Neuron (in vitro differentiated cells): Measurements from ENCODE around the gene CORO2B.
"Not testable (repeated sequence)": the region's sequence is repeated elsewhere in the genome, so short reads cannot be mapped to it uniquely, and the experiment has no call there.

ENCODE experiments used
- H2AFZ ChIP-seq: one replicate; pipeline ENCODE4 v1.6.1; 2013; ENCODE audit warnings: low read depth, mild to moderate bottlenecking, inconsistent platforms, low read length, moderate library complexity
- H3K27me3 ChIP-seq: one replicate; pipeline ENCODE4 v1.6.1; 2013; ENCODE audit warnings: low read length; ENCODE audit not compliant: insufficient read depth
- H3K36me3 ChIP-seq: one replicate; pipeline ENCODE4 v1.6.1; 2013; ENCODE audit warnings: low read length; ENCODE audit not compliant: insufficient read depth
- H3K4me1 ChIP-seq: one replicate; pipeline ENCODE4 v1.6.1; 2013; ENCODE audit warnings: low read length; ENCODE audit not compliant: insufficient read depth
- H3K4me3 ChIP-seq: 2 replicates; pipeline ENCODE4 v1.5.1; 2013; ENCODE audit warnings: mild to moderate bottlenecking, low read length, moderate library complexity
- H3K9me3 ChIP-seq: one replicate; pipeline ENCODE4 v1.6.1; 2013; ENCODE audit warnings: low read length

Gene CORO2B

DNA sequence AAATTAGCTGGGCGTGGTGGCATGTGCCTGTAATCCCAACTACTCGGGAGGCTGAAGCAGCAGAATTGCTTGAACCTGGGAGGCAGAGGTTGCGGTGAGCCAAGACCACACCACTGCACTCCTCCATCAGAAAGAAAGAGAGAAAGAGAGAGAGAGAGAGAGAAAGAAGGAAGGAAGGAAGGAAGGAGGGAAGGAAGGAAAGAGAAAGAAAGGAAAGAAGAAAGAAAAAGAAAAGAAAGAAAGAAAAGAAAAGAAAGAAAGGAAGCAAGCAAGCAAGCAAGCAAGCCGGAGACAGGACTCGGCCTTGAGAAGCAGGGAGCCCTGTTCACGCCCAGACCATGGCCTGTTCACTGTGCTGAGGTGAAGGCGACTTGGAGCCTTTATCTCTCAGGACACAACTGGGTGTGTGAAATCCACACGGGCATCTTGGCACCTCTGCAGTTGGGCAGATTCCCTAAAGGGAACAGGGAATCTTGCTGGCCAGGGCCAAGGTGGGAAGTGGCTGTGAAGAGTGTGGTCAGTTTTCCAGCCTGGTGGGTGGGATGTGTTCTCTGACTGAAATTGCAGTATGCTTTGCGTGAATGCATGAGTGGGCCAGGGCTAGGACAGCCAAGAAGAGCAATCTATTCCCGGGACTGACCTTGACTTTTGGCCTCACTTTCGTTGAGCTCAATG, 90.3 kb downstream of the CORO2B start:
- Histone ChIP-seq H3K4me1 (peaks cover 4% of the 10 kb centered on the region), H3K27me3 (no peaks in the 10 kb centered on the region), H3K9me3 (no peaks in the 10 kb centered on the region), H2AFZ (no peak overlapping the region), H3K36me3 (no peaks in the 10 kb centered on the region), H3K4me3 (no peak overlapping the region)

DNA sequence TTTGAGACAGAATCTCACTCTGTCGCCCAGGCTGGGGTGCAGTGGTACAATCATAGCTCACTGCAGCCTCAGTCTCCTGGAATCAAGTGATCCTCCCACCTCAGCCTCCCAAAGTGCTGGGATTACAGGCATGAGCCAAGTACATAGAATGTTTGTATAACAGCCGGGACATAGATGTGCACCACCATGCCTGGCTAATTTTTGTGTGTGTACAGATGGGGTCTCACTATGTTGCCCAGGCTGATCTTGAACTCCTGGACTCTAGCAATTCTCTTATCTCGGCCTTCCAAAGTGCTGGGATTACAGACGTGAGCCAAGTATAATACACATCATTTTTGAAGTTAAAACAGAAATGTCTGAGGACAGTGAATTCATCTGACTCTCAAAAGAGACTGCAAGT, 93.5 kb downstream of the CORO2B start:
- no peaks in the 10 kb centered on the region for H3K9me3 ChIP-seq
- no peak overlapping the region for H3K4me3 ChIP-seq
- peaks cover 10% of the 10 kb centered on the region for H3K4me1 ChIP-seq
- no peaks in the 10 kb centered on the region for H3K36me3 ChIP-seq
- H3K27me3 ChIP-seq: no peaks in the 10 kb centered on the region
- H2AFZ ChIP-seq: no peak overlapping the region

DNA sequence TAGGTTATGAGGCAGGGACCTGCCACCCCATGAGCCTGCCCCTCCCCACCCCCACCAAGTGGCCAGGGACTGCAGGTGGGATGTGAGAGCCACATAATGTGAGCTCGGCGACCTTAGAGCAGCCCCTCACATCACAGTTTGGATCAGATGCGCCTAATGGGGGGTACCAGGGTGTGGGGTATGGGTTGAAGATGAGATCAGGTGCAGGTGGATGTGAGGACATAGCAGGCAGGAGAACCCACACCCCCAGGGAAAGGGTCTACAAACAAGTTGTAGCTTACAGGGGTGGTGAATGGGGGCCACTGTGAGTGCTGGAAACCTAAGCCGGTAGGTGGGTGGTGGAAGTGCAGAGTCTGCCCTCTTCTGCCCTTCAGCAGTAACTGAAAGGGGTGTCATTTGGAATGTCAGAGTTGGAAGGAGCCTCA, 94.0 kb downstream of the CORO2B start:
- Histone ChIP-seq H3K36me3 (no peaks in the 10 kb centered on the region), H3K4me3 (no peak overlapping the region), H3K9me3 (no peaks in the 10 kb centered on the region), H3K4me1 (peaks cover 10% of the 10 kb centered on the region), H2AFZ (no peak overlapping the region), H3K27me3 (no peaks in the 10 kb centered on the region)

DNA sequence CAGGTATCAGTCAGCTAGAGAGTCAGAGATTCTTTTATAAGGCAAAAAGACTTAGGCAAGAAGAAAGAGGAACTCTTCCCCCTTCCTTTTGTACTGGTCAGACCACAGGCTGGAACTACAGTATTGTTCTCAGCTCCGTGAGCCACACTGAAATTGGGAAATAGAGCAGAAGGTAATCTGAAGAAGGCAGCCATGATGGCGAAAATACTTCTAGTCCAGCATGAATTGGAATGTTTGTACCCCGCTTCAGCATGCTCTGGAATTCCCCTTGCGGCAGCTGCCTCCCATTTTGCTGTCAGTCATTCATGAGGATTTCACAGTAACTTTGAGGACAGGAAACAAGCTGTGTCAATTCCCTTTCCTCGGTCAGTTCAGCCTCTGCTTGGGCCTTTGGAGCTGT, 96.2 kb downstream of the CORO2B start:
- H2AFZ ChIP-seq: no peak overlapping the region
- H3K27me3 ChIP-seq: no peaks in the 10 kb centered on the region
- no peak overlapping the region for H3K4me3 ChIP-seq
- H3K9me3 ChIP-seq: no peaks in the 10 kb centered on the region
- no peaks in the 10 kb centered on the region for H3K36me3 ChIP-seq
- peaks cover 10% of the 10 kb centered on the region for H3K4me1 ChIP-seq

DNA sequence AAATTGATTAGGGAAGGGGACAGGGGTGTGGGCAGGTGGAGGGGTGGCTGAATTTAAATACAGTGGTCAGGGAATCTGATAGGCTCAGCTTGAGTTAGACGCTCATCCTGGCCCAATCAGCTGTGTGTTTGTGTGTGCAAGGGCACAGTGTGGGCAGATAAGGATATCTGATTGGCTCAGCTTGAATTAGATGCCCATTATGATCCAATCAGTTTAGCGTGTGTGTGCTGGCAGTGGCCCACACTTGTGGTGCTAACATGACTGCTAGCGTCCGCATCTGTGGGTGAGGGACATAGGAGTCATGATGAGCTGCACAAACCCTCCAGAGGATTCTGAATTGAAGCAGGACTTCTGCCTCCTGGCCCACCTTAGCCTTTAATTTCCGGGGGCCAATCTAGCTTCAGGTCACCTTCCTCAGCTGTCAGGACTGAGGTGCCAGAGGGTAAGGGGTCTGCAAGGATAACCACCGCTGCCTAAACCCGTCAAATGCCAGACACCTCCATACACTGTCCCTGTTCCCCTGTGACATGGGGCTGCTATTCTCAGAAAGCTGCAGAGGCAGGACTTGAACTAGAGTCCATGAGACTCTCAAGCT, 97.3 kb downstream of the CORO2B start:
- Histone ChIP-seq H2AFZ (no peak overlapping the region), H3K9me3 (no peaks in the 10 kb centered on the region), H3K27me3 (no peaks in the 10 kb centered on the region), H3K36me3 (no peaks in the 10 kb centered on the region), H3K4me1 (peaks cover 10% of the 10 kb centered on the region), H3K4me3 (no peak overlapping the region)

DNA sequence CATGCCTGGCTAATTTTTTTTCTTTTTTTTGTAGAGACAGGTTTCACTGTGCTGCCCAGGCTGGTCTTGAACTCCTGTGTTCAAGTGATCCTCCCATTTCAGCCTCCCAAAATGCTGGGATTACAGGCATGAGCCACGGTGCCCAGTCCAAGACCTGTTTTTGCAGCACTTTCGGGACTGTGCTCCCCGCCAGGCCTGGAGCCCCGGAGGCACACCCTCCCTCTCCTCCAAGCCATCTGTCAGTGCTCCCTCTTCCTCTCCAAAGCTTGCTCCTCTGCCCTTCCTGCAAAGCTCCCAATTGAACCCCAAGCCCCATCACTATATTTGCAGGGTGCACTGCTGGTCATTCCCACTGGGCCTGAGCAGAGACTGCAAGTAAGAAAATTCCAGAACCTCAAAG, 98.1 kb downstream of the CORO2B start:
- Histone ChIP-seq H3K27me3 (no peaks in the 10 kb centered on the region), H3K4me1 (peaks cover 10% of the 10 kb centered on the region), H2AFZ (no peak overlapping the region), H3K36me3 (no peaks in the 10 kb centered on the region), H3K9me3 (no peaks in the 10 kb centered on the region), H3K4me3 (no peak overlapping the region)

DNA sequence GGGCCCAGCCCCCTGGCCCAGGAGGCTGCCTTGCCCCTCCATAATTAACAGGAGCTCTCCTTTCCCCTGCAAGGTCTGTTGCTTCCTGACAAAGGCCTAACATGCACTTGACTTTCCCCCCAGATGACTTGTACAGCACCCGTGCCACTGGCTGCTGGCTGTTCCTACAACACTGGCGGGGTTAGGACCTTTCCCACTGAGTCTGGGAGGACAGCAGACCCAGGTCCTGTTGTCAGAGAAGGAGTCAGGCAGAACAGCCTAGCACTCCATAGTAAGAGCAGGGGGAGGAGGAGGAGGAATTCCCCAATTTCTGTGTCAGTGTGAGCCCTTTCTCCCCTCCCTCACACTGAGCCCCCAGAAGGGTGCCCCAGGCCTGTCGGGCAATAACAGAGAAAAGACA, 99.2 kb downstream of the CORO2B start:
- Histone ChIP-seq H2AFZ (no peak overlapping the region), H3K27me3 (no peaks in the 10 kb centered on the region), H3K9me3 (no peaks in the 10 kb centered on the region), H3K4me1 (peaks cover 10% of the 10 kb centered on the region), H3K36me3 (no peaks in the 10 kb centered on the region), H3K4me3 (no peak overlapping the region)

DNA sequence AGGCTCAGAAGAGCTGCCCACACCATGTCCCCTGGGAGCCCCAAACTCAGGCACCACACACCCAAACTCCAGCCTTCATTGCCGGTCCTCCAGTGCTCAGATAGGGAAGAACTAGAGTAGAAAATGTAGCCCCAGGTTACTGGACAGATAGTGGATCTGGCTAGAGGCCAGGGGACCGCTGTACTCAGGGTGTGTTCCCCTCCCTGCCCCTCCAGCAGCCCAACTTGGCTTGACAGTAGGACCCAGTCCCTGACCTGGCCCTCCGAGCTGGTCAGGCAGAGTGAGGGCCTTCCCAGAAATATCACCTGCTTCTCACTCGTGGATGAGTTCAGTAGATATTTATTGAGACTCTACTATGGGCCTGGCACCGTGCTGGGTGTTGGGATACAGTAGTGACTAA, 100.0 kb downstream of the CORO2B start:
- H3K4me3 ChIP-seq: no peak overlapping the region

DNA sequence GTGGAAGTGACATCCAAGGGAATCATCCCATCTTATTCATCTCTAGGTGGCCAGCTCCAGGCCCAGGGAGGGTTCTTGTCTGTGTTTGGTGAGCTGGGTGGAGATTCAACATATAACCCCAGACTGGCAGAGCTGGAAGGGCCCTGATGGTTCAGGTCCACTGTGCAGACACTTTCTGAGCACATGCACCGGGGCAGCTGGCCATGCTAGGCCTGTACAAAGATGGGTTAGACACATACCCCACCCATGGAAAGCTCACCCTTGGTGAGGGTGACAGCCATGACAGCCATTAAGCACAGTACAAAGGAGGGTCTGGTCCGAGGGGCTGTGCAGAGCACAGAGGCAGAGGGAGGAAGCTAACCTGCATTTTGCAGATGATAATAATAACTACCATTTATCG, 100.4 kb downstream of the CORO2B start:
- Histone ChIP-seq H3K9me3 (no peaks in the 10 kb centered on the region), H3K4me3 (no peak overlapping the region), H2AFZ (no peak overlapping the region), H3K27me3 (no peaks in the 10 kb centered on the region), H3K36me3 (no peaks in the 10 kb centered on the region), H3K4me1 (peaks cover 10% of the 10 kb centered on the region)

More for the DNA sequence above, 100.0 kb downstream of the CORO2B start:
- H3K9me3 ChIP-seq: no peaks in the 10 kb centered on the region
- H3K4me1 ChIP-seq: peaks cover 10% of the 10 kb centered on the region
- H3K27me3 ChIP-seq: no peaks in the 10 kb centered on the region
- H3K36me3 ChIP-seq: no peaks in the 10 kb centered on the region
- no peak overlapping the region for H2AFZ ChIP-seq

DNA sequence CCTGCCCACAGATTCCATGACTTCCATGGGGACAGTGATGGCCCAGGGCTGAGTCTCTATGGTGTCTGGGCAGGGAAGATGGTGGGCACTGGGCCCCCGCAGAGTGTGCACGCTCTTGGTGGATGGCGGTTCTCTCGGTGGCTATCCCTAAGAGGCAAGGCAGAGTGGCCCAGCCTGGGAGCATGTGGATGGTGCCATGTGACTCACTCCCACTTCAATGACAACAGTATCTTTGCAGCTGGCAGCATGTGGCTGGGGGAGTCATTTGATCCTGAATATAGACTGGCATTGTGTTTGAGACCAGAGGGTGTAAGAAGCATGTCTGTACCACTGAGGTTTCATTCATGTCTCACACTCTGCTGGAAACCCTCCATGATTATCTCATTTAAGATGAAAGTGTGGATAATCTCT, 101.2 kb downstream of the CORO2B start:
- no peaks in the 10 kb centered on the region for H3K36me3 ChIP-seq
- peaks cover 5% of the 10 kb centered on the region for H3K4me1 ChIP-seq
- H3K9me3 ChIP-seq: no peaks in the 10 kb centered on the region
- no peak overlapping the region for H2AFZ ChIP-seq
- no peak overlapping the region for H3K4me3 ChIP-seq
- no peaks in the 10 kb centered on the region for H3K27me3 ChIP-seq

DNA sequence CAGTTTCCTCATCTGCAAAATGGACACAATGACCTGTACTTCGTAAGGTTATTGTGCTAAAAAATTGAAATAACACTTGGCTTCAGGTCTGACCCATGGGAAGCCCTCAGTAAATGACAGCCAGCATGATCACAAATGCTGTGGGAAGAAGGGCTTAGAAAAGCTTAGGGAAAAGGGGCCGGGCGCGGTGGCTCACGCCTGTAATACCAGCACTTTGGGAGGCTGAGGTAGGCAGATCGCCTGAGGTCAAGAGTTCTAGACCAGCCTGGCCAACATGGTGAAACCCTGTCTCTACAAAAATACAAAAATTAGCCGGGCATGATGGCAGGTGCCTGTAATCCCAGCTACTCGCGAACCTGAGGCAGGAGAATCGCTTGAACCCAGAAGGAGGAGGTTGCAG, 102.0 kb downstream of the CORO2B start:
- not testable (repeated sequence) for H3K4me1 ChIP-seq, H2AFZ ChIP-seq, H3K36me3 ChIP-seq, H3K9me3 ChIP-seq, H3K27me3 ChIP-seq, H3K4me3 ChIP-seq

DNA sequence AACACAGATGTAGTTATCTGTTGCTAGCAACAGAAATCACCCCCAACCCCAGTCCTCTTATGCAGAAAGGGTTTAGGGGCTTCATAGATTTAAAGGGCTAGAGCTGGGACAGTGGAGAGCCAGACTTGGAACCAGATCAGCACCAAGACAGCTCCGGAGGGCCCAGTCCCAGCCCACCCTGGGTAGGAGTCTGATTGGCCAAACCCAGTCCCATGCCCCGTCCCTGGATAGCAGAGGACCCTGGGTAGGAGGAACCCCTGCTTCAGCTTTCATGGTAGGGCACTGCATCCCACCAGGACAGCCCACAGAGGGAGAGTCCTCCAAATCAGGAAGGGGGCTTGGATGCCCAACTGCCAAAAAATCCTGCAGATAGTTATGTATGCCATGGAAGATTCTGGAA, 103.0 kb downstream of the CORO2B start:
- no peaks in the 10 kb centered on the region for H3K36me3 ChIP-seq
- no peaks in the 10 kb centered on the region for H3K9me3 ChIP-seq
- H3K27me3 ChIP-seq: no peaks in the 10 kb centered on the region
- H3K4me1 ChIP-seq: no peaks in the 10 kb centered on the region
- H3K4me3 ChIP-seq: no peak overlapping the region
- H2AFZ ChIP-seq: no peak overlapping the region

DNA sequence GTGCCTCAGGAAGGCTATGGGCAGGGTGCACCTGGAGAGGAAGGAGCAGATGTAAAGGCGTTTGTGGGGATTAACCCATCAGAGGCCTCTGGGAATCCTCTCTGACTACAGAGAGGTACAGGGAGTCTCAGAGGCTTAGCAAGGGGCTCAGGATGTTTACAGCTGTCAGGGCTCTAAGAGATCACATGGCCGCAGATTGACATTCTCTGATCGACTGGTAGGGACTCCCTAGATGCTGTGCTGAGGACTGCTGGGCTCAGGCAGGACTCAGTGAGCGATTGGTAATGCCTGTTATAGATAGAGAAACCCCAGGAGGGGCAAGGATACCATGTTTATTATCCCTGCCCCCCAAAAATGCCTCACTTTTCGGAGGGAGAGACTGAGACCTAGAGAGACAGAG, 103.5 kb downstream of the CORO2B start:
- Histone ChIP-seq H3K9me3 (no peaks in the 10 kb centered on the region), H3K4me3 (no peak overlapping the region), H3K4me1 (no peaks in the 10 kb centered on the region), H3K27me3 (no peaks in the 10 kb centered on the region), H2AFZ (no peak overlapping the region), H3K36me3 (no peaks in the 10 kb centered on the region)

DNA sequence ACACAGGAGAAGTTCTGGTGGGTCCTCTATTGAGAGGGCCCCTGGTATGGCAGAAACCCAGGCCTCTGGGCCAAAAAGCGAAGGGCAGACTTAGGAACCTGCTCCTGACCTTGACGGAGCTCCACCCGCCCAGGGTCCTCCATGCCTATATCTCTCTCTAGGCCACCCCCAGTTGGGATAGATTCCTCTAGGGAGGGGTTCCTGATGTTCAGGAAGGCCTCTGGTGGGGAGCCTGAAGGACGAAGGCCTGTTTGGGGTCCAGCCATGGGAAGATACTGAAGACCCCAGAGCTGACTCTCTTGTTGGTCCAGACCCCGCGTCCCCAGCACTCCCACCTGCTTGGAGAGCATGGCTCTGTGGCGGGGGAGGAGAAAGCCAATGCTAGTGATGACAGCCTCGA, 104.2 kb downstream of the CORO2B start:
- Histone ChIP-seq H3K4me3 (no peak overlapping the region), H2AFZ (no peak overlapping the region)

More for the DNA sequence above, 104.2 kb downstream of the CORO2B start:
- Histone ChIP-seq H3K27me3 (no peaks in the 10 kb centered on the region), H3K36me3 (no peaks in the 10 kb centered on the region), H3K4me1 (no peaks in the 10 kb centered on the region), H3K9me3 (no peaks in the 10 kb centered on the region)
